Inflammatory macrophage (primary cell): Measurements from ENCODE around the gene CD3G.
A peak's percentile ranks its signal among the peaks of the same experiment; 100 is the strongest.

ENCODE experiments used
- DNase-seq, 2 donors: peaks; one replicate each; pipeline ENCODE4 v3.0.0-alpha.2; 2020 to 2022

CD3G gene

GRCh38 chr11:118325283-118325682, 18.9 kb upstream of the CD3G start:
- DNase-seq, result no peak

- DNase-seq, result no peak
Measured at GRCh38 chr11:118328745-118329144, 15.4 kb upstream of the CD3G start.

GRCh38 chr11:118334745-118335144, 9.4 kb upstream of the CD3G start:
- DNase-seq, result no peak

- no peak for DNase-seq
Measured at GRCh38 chr11:118338637-118339061, 5.5 kb upstream of the CD3G start.

GRCh38 chr11:118339281-118339961, 4.7 kb upstream of the CD3G start:
- no peak for DNase-seq

- no peak for DNase-seq
Measured at GRCh38 chr11:118340449-118340848, 3.7 kb upstream of the CD3G start.

- no peak for DNase-seq
Measured at GRCh38 chr11:118341261-118341660, 2.9 kb upstream of the CD3G start.

- no peak for DNase-seq
Measured at GRCh38 chr11:118341815-118342489, 2.2 kb upstream of the CD3G start.

GRCh38 chr11:118342503-118343161, 1.5 kb upstream of the CD3G start, which contains the start of gene CD3D:
Gene CD3D (minus strand): TSS chr11:118342705. CDS start chr11:118342607, 98 bp downstream.
- no peak for DNase-seq

GRCh38 chr11:118343248-118343647, 896 bp upstream of the CD3G start:
- no peak for DNase-seq

- DNase-seq, result no peak
Measured at GRCh38 chr11:118349475-118349874, 5.3 kb downstream of the CD3G start.

GRCh38 chr11:118353084-118353710, 9.1 kb downstream of the CD3G start:
- DNase-seq, result peak in 1 of 2 donors; percentile 66

GRCh38 chr11:118358071-118358470, 13.9 kb downstream of the CD3G start:
- no peak for DNase-seq

GRCh38 chr11:118359295-118359958, 15.3 kb downstream of the CD3G start, which contains the start of gene UBE4A:
Gene UBE4A (plus strand): TSS chr11:118359600. CDS start chr11:118365081, 5,481 bp downstream.
- peak; percentile 96 to 98 for DNase-seq

GRCh38 chr11:118364956-118365615, 20.9 kb downstream of the CD3G start:
- no peak for DNase-seq

- no peak for DNase-seq
Measured at GRCh38 chr11:118366287-118366686, 22.1 kb downstream of the CD3G start.

- no peak for DNase-seq
Measured at GRCh38 chr11:118370774-118371173, 26.6 kb downstream of the CD3G start.

- DNase-seq, result no peak
Measured at GRCh38 chr11:118373263-118373662, 29.1 kb downstream of the CD3G start.

GRCh38 chr11:118373871-118374270, 29.7 kb downstream of the CD3G start:
- DNase-seq, result no peak

- no peak for DNase-seq
Measured at GRCh38 chr11:118374729-118375128, 30.6 kb downstream of the CD3G start.

- DNase-seq, result no peak
Measured at GRCh38 chr11:118375978-118376377, 31.8 kb downstream of the CD3G start.

GRCh38 chr11:118379497-118379896, 35.4 kb downstream of the CD3G start:
- DNase-seq, result no peak
